Esophagus squamous epithelium (tissue), 5 donors: ENCODE results near the gene TBC1D5. TPM values are rescaled to one million over a fixed set of nuclear protein-coding genes. Genes with fewer than 3 reads are reported as not detected.

Experiments used
- DNase-seq: peaks from one replicate; lab custom pipeline; 2025; lab: John Stamatoyannopoulos, UW
- H3K27ac ChIP-seq, 4 donors: fragments of 200-600 bp; sonication (generic); one replicate each; pipeline ENCODE4 v1.5.1; 2016 to 2019; ENCODE audit warnings: mild to moderate bottlenecking in 1 of 4
- H3K27me3 ChIP-seq, 4 donors: fragments of 200-600 bp; sonication (generic); 1 replicate in 3 of 4; 2 replicates in 1 of 4; pipeline versions ENCODE4 v1.5.1 to v1.6.0; 2017 to 2021; ENCODE audit warnings: antibody characterized with exemption in 1 of 4
- H3K36me3 ChIP-seq, 3 donors: fragments of 200-600 bp; sonication (generic); one replicate each; pipeline ENCODE4 v1.5.1; 2016 to 2019
- H3K4me1 ChIP-seq, 3 donors: fragments of 200-600 bp; sonication (generic); one replicate each; pipeline ENCODE4 v1.5.1; 2017 to 2019
- H3K4me3 ChIP-seq, 4 donors: fragments of 200-600 bp; sonication (generic); 1 replicate in 3 of 4; 2 replicates in 1 of 4; pipeline ENCODE4 v1.5.1; 2016 to 2019; ENCODE audit warnings: mild to moderate bottlenecking in 2 of 4, moderate library complexity in 1 of 4
- H3K9me3 ChIP-seq, 3 donors: fragments of 200-600 bp; sonication (generic); one replicate each; pipeline ENCODE4 v1.5.1; 2016 to 2019
- POLR2A ChIP-seq, 4 donors: fragments of 450-650 bp; IDR thresholded peaks; one replicate each; pipeline ENCODE4 v1.6.1; 2017; ENCODE audit warnings: antibody characterized with exemption in 4 of 4, mild to moderate bottlenecking in 4 of 4, moderate library complexity in 3 of 4
- WGBS, 2 donors: methylation state at CpG; one replicate each; pipeline ENCODE4 v1.1.5; 2018; 5-methylcytosine and 5-hydroxymethylcytosine counted together
- intact Hi-C: fragments of 100-400 bp; cut with DNase I; formaldehyde crosslinking; loops from one replicate; pipeline ENCODE4 v1.15.0; 2022
- total RNA-seq, 4 donors: library from RNA; depleted of rRNA; stranded (reverse); fragments of >200 nt; gene quantifications; one replicate each; pipeline ENCODE4 v1.1.0, GENCODE V29; 2016
- TF ChIP-seq, protein P1 (sequence below), 6 experiments: fragments of 450-650 bp in 4 of 6; fragments of 200-600 bp in 2 of 6; sonication (generic) in 2 of 6; IDR thresholded peaks; one replicate each; pipeline ENCODE4 v1.5.1; 2016 to 2019; ENCODE audit warnings: antibody characterized with exemption in 6 of 6, mild to moderate bottlenecking in 4 of 6, moderate library complexity in 4 of 6
- donor health status: DM: yes; HTN: yes; CAD: no.

The TBC1D5 gene
- total RNA-seq, 4 donors from 2014 or later = 32.8 to 56.1 (median 39.9) TPM

DNA sequence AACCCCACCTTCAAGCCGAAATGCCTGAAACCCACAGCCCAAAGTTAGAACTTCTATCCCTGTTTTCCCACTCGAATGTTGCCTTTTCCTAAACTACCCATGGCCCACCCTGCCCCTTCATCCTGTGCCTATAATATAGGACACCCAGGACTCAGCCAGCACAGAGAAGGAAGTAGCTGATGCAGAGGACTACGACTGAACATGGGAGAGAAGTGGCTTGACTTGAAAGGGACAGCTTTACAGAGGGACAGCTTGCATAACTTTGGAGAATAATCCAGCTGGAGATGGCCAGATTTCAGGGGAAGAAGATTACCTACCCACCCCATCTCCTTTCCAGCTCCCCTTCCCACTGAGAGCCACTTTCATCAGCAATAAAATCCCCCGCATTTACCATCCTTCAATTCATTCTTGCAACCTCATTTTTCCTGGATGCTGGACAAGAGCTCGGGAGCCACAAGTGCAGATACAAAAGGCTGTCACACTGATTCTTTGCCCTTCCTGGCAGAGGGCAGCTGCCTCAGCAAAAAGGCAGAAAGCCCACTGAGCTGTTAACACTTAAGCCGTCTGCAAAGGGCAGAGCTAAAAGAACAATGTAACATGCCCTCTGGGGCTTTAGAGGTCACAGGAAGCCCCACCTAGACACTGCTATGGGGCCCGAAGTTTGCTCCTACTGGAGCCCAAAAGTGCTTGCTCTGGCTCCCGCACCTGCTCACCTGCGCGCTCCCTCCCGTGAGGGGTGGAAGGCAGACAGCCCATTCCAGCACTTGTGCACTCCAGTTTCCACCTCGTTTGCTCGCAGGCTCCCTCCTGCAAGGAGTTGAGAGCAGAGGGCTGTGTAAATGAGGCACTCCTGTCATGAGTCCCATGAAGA lies 224.0 kb downstream of the TBC1D5 start:
- peaks cover 0 to 5% (median 0%) of the 10 kb centered on the region in 3 donors for H3K36me3 ChIP-seq
- no peaks in the 10 kb centered on the region for H3K27me3 ChIP-seq
- no peak overlapping the region for H3K27ac ChIP-seq
- DNase-seq = no peak
- 85 to 87% methylated on average over 6 to 11 of the region's 13 CpGs for WGBS, 2 donors
- TF ChIP-seq, protein P1, sequence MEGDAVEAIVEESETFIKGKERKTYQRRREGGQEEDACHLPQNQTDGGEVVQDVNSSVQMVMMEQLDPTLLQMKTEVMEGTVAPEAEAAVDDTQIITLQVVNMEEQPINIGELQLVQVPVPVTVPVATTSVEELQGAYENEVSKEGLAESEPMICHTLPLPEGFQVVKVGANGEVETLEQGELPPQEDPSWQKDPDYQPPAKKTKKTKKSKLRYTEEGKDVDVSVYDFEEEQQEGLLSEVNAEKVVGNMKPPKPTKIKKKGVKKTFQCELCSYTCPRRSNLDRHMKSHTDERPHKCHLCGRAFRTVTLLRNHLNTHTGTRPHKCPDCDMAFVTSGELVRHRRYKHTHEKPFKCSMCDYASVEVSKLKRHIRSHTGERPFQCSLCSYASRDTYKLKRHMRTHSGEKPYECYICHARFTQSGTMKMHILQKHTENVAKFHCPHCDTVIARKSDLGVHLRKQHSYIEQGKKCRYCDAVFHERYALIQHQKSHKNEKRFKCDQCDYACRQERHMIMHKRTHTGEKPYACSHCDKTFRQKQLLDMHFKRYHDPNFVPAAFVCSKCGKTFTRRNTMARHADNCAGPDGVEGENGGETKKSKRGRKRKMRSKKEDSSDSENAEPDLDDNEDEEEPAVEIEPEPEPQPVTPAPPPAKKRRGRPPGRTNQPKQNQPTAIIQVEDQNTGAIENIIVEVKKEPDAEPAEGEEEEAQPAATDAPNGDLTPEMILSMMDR (IDR thresholded peaks at IDR 0.05) = no peak
- no peak for TF ChIP-seq POLR2A (IDR thresholded peaks at IDR 0.05)
- intact Hi-C loops = no loop called here
- no peaks in the 10 kb centered on the region for H3K9me3 ChIP-seq
- H3K4me1 ChIP-seq = no peaks in the 10 kb centered on the region
- H3K4me3 ChIP-seq = no peak overlapping the region

DNA sequence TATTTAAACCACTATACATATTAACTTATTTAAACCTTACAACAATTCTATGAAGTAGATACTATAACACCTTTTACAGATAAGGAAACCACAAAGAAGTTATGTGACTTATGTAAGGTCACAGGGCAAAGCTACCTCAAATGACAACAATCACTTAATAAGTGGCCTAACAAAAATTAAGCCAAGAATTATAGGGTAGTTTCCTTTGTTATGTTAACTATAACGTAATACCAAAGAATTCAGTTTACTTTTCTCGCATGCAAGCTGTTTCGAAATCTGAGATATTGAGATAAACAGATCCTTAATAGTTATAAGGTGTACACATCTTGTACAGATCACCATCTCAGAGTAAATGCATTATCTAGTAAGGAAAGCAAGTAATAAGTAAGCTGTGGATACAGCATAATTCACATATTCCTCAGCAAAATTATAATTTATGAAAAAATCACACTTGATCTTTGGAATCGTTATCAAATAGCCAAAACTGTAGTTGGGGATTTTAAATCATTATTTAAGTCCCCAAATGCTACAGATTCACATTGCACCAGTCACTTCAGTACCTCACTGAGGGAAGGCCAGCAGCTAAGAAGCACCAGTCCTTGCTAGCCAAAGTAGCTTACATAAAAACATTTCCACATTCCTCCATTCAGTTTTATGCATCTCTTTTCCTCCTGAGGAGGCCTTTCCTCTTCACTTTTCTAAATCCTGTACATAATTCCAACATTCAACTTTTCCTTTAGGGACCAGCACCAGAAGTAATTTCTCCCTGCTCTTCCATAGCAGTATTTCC lies 226.8 kb downstream of the TBC1D5 start:
- TF ChIP-seq, protein P1 (IDR thresholded peaks at IDR 0.05) = no peak
- TF ChIP-seq POLR2A (IDR thresholded peaks at IDR 0.05) = no peak
- Histone ChIP-seq H3K27me3 (no peaks in the 10 kb centered on the region), H3K27ac (no peak overlapping the region), H3K9me3 (no peaks in the 10 kb centered on the region), H3K36me3 (peaks cover 0 to 5% (median 0%) of the 10 kb centered on the region in 3 donors), H3K4me3 (no peak overlapping the region), H3K4me1 (no peaks in the 10 kb centered on the region)
- DNase-seq = no peak
- 81 to 86% methylated on average over 4 of the region's 4 CpGs for WGBS, 2 donors
- intact Hi-C loops = no loop called here

DNA sequence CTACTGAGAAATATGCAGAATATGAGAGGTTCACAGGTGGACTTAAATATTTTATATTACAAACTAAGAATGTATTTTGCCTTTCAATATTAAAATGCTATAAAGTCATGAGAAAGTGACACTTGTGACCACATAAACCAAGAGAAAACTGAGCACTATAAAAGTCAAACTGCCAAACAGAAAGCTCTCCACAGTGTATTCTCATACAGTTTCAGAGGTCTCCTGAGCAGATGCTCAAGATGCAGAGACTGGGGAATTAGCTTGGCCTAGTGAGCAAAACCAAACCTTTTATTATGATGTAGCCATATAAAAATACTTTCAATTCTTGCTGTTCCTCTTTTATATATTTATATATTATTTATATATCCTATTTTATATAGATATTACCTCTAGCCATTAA lies 227.8 kb downstream of the TBC1D5 start:
- Histone ChIP-seq H3K4me3 (no peak overlapping the region), H3K9me3 (no peaks in the 10 kb centered on the region), H3K27ac (no peak overlapping the region), H3K36me3 (peaks cover 0 to 5% (median 0%) of the 10 kb centered on the region in 3 donors), H3K4me1 (no peaks in the 10 kb centered on the region), H3K27me3 (no peaks in the 10 kb centered on the region)
- TF ChIP-seq POLR2A (IDR thresholded peaks at IDR 0.05) = no peak
- TF ChIP-seq, protein P1 (IDR thresholded peaks at IDR 0.05) = no peak
- intact Hi-C loops = no loop called here
- DNase-seq = no peak

DNA sequence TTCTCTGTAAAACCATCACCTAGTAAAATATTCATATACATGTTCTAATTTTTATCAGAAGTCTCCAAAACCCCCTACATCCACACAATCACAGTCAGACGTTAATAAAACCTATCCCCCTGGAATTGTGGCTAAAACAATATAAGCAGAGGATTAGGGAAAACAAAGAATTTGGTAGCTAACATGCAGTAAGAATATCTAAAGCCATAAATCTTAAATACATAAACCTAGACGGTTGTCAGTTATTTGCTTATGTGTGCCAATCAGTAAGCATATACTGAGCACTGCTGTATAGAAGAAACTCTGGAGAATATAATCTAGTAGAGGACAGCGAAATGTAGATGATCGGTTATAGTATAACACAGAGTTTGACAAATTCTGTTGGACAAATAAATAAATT lies 232.2 kb downstream of the TBC1D5 start:
- Histone ChIP-seq H3K27ac (no peak overlapping the region), H3K4me1 (no peaks in the 10 kb centered on the region), H3K4me3 (no peak overlapping the region), H3K27me3 (no peaks in the 10 kb centered on the region), H3K36me3 (no peaks in the 10 kb centered on the region), H3K9me3 (no peaks in the 10 kb centered on the region)
- 77 to 86% methylated on average over 4 of the region's 4 CpGs for WGBS, 2 donors
- intact Hi-C loops = no loop called here
- no peak for TF ChIP-seq POLR2A (IDR thresholded peaks at IDR 0.05)
- DNase-seq = no peak

DNA sequence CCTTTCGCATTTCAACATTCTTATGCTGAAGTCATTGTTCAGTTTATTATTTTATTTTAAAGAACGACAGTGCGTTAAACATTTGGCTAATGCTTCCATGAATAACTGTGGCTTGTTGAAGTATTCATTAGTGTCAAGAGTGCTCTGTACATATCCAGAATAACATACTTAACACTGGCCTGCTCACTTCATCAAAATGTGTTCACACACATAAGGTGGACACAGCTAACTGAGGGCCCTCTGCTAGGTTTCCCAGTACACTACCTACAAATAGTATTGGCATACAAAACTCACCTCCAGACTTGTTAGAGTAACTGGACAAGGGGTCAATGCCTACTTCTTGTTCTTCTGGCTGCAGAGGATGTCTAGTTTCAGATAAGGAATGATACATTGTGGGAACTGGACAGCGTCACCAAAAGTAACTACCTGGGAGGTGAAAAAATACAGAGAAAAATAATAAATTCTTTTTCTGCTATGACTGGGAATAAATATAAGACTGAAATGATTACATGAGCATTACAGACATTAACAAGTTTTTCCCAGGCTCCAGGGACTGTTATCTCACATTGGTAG lies 234.2 kb downstream of the TBC1D5 start:
- TF ChIP-seq, protein P1 (IDR thresholded peaks at IDR 0.05) = no peak
- TF ChIP-seq POLR2A (IDR thresholded peaks at IDR 0.05) = no peak
- intact Hi-C loops = no loop called here
- Histone ChIP-seq H3K9me3 (no peaks in the 10 kb centered on the region), H3K27me3 (no peaks in the 10 kb centered on the region), H3K27ac (no peak overlapping the region), H3K4me3 (no peak overlapping the region), H3K36me3 (no peaks in the 10 kb centered on the region), H3K4me1 (no peaks in the 10 kb centered on the region)
- WGBS, 2 donors = 92 to 98% methylated on average over 4 of the region's 4 CpGs
- no peak for DNase-seq
